ENCODE results near the gene TAF1D.
A peak's percentile ranks its signal among the peaks of the same experiment; 100 is the strongest.
"Not testable (repeated sequence)": the region's sequence is repeated elsewhere in the genome, so short reads cannot be mapped to it uniquely, and the experiment has no call there.

Gene TAF1D

GRCh38 chr11:93741094-93741881 lies at the start of gene TAF1D, which contains the start of gene C11orf54:
TSS of gene TAF1D (minus strand) at chr11:93741495. CDS start at chr11:93739304, 2,191 bp downstream.
TSS of gene C11orf54 (plus strand) at chr11:93741672. CDS start at chr11:93747394, 5,722 bp downstream.
- H3K4me1 ChIP-seq (ENCODE audit: control insufficient read depth, insufficient read depth, low read length) = peaks cover 14% of the 10 kb centered on the region
- H3K9me3 ChIP-seq (ENCODE audit: control insufficient read depth, insufficient read depth, low read length) = no peaks in the 10 kb centered on the region
- H3K9ac ChIP-seq (ENCODE audit: low read depth, low read length) = peak within 1 kb of the TSS; percentile 97
- H3K27me3 ChIP-seq (ENCODE audit: control insufficient read depth, insufficient read depth, low read length) = no peaks in the 10 kb centered on the region
- H3K36me3 ChIP-seq (ENCODE audit: control insufficient read depth, insufficient read depth, low read length) = peaks cover 27% of the 10 kb centered on the region
- H3K4me3 ChIP-seq (ENCODE audit: low read depth, low read length) = peak within 1 kb of the TSS; percentile 88

GRCh38 chr11:93784935-93785360 lies 43.7 kb upstream of the TAF1D start:
- no peaks in the 10 kb centered on the region for H3K27me3 ChIP-seq (ENCODE audit: control insufficient read depth, insufficient read depth, low read length)
- peaks cover 5% of the 10 kb centered on the region for H3K36me3 ChIP-seq (ENCODE audit: control insufficient read depth, insufficient read depth, low read length)
- H3K9ac ChIP-seq (ENCODE audit: low read depth, low read length) = peak overlapping the region; percentile 97
- peak overlapping the region; percentile 93 for H3K4me3 ChIP-seq (ENCODE audit: low read depth, low read length)
- no peaks in the 10 kb centered on the region for H3K9me3 ChIP-seq (ENCODE audit: control insufficient read depth, insufficient read depth, low read length)
- H3K4me1 ChIP-seq (ENCODE audit: control insufficient read depth, insufficient read depth, low read length) = peaks cover 2% of the 10 kb centered on the region

GRCh38 chr11:93784145-93784934 lies 43.0 kb upstream of the TAF1D start, which contains the start of gene MED17:
TSS of gene MED17 (plus strand) at chr11:93784282. CDS start at chr11:93784514, 232 bp downstream.
- Histone ChIP-seq H3K9me3 (ENCODE audit: control insufficient read depth, insufficient read depth, low read length) (no peaks in the 10 kb centered on the region), H3K9ac (ENCODE audit: low read depth, low read length) (peak within 1 kb of the TSS; percentile 97), H3K36me3 (ENCODE audit: control insufficient read depth, insufficient read depth, low read length) (peaks cover 5% of the 10 kb centered on the region), H3K4me3 (ENCODE audit: low read depth, low read length) (peak within 1 kb of the TSS; percentile 93), H3K27me3 (ENCODE audit: control insufficient read depth, insufficient read depth, low read length) (no peaks in the 10 kb centered on the region), H3K4me1 (ENCODE audit: control insufficient read depth, insufficient read depth, low read length) (peaks cover 2% of the 10 kb centered on the region)

- Histone ChIP-seq H3K4me1 (ENCODE audit: control insufficient read depth, insufficient read depth, low read length) (peaks cover 2% of the 10 kb centered on the region), H3K36me3 (ENCODE audit: control insufficient read depth, insufficient read depth, low read length) (peaks cover under 1% of the 10 kb centered on the region), H3K9me3 (ENCODE audit: control insufficient read depth, insufficient read depth, low read length) (no peaks in the 10 kb centered on the region), H3K9ac (ENCODE audit: low read depth, low read length) (peak overlapping the region; percentile 66), H3K4me3 (ENCODE audit: low read depth, low read length) (peak overlapping the region; percentile 93), H3K27me3 (ENCODE audit: control insufficient read depth, insufficient read depth, low read length) (no peaks in the 10 kb centered on the region)
These were observed 42.5 kb upstream of the TAF1D start for GRCh38 chr11:93783765-93784144.

- H3K36me3 ChIP-seq (ENCODE audit: control insufficient read depth, insufficient read depth, low read length) = no peaks in the 10 kb centered on the region
- H3K27me3 ChIP-seq (ENCODE audit: control insufficient read depth, insufficient read depth, low read length) = no peaks in the 10 kb centered on the region
- H3K9me3 ChIP-seq (ENCODE audit: control insufficient read depth, insufficient read depth, low read length) = no peaks in the 10 kb centered on the region
- H3K4me3 ChIP-seq (ENCODE audit: low read depth, low read length) = peak overlapping the region; percentile 93
- H3K9ac ChIP-seq (ENCODE audit: low read depth, low read length) = no peak overlapping the region
- H3K4me1 ChIP-seq (ENCODE audit: control insufficient read depth, insufficient read depth, low read length) = peaks cover 2% of the 10 kb centered on the region
These were observed 42.1 kb upstream of the TAF1D start for GRCh38 chr11:93783362-93783761.

GRCh38 chr11:93775289-93775688 lies 34.0 kb upstream of the TAF1D start:
- no peaks in the 10 kb centered on the region for H3K27me3 ChIP-seq (ENCODE audit: control insufficient read depth, insufficient read depth, low read length)
- H3K36me3 ChIP-seq (ENCODE audit: control insufficient read depth, insufficient read depth, low read length) = no peaks in the 10 kb centered on the region
- no peak overlapping the region for H3K9ac ChIP-seq (ENCODE audit: low read depth, low read length)
- H3K4me1 ChIP-seq (ENCODE audit: control insufficient read depth, insufficient read depth, low read length) = no peaks in the 10 kb centered on the region
- H3K9me3 ChIP-seq (ENCODE audit: control insufficient read depth, insufficient read depth, low read length) = no peaks in the 10 kb centered on the region
- H3K4me3 ChIP-seq (ENCODE audit: low read depth, low read length) = no peak overlapping the region

- not testable (repeated sequence) for H3K9me3 ChIP-seq (ENCODE audit: control insufficient read depth, insufficient read depth, low read length); H3K36me3 ChIP-seq (ENCODE audit: control insufficient read depth, insufficient read depth, low read length); H3K4me1 ChIP-seq (ENCODE audit: control insufficient read depth, insufficient read depth, low read length); H3K4me3 ChIP-seq (ENCODE audit: low read depth, low read length); H3K27me3 ChIP-seq (ENCODE audit: control insufficient read depth, insufficient read depth, low read length); H3K9ac ChIP-seq (ENCODE audit: low read depth, low read length)
These were observed 33.3 kb upstream of the TAF1D start for GRCh38 chr11:93774560-93774959.

GRCh38 chr11:93773601-93774200 lies 32.4 kb upstream of the TAF1D start:
- H3K9me3 ChIP-seq (ENCODE audit: control insufficient read depth, insufficient read depth, low read length) = no peaks in the 10 kb centered on the region
- H3K9ac ChIP-seq (ENCODE audit: low read depth, low read length) = no peak overlapping the region
- no peak overlapping the region for H3K4me3 ChIP-seq (ENCODE audit: low read depth, low read length)
- no peaks in the 10 kb centered on the region for H3K27me3 ChIP-seq (ENCODE audit: control insufficient read depth, insufficient read depth, low read length)
- no peaks in the 10 kb centered on the region for H3K36me3 ChIP-seq (ENCODE audit: control insufficient read depth, insufficient read depth, low read length)
- H3K4me1 ChIP-seq (ENCODE audit: control insufficient read depth, insufficient read depth, low read length) = no peaks in the 10 kb centered on the region

- Histone ChIP-seq H3K27me3 (ENCODE audit: control insufficient read depth, insufficient read depth, low read length) (no peaks in the 10 kb centered on the region), H3K4me3 (ENCODE audit: low read depth, low read length) (no peak overlapping the region), H3K9me3 (ENCODE audit: control insufficient read depth, insufficient read depth, low read length) (no peaks in the 10 kb centered on the region), H3K36me3 (ENCODE audit: control insufficient read depth, insufficient read depth, low read length) (no peaks in the 10 kb centered on the region), H3K9ac (ENCODE audit: low read depth, low read length) (no peak overlapping the region), H3K4me1 (ENCODE audit: control insufficient read depth, insufficient read depth, low read length) (no peaks in the 10 kb centered on the region)
These were observed 31.8 kb upstream of the TAF1D start for GRCh38 chr11:93773045-93773477.

GRCh38 chr11:93772123-93772522 lies 30.8 kb upstream of the TAF1D start:
- no peaks in the 10 kb centered on the region for H3K36me3 ChIP-seq (ENCODE audit: control insufficient read depth, insufficient read depth, low read length)
- H3K4me1 ChIP-seq (ENCODE audit: control insufficient read depth, insufficient read depth, low read length) = no peaks in the 10 kb centered on the region
- H3K9ac ChIP-seq (ENCODE audit: low read depth, low read length) = no peak overlapping the region
- H3K27me3 ChIP-seq (ENCODE audit: control insufficient read depth, insufficient read depth, low read length) = no peaks in the 10 kb centered on the region
- H3K9me3 ChIP-seq (ENCODE audit: control insufficient read depth, insufficient read depth, low read length) = no peaks in the 10 kb centered on the region
- no peak overlapping the region for H3K4me3 ChIP-seq (ENCODE audit: low read depth, low read length)

GRCh38 chr11:93770160-93770559 lies 28.9 kb upstream of the TAF1D start:
- Histone ChIP-seq H3K4me1 (ENCODE audit: control insufficient read depth, insufficient read depth, low read length) (no peaks in the 10 kb centered on the region), H3K27me3 (ENCODE audit: control insufficient read depth, insufficient read depth, low read length) (no peaks in the 10 kb centered on the region), H3K36me3 (ENCODE audit: control insufficient read depth, insufficient read depth, low read length) (no peaks in the 10 kb centered on the region), H3K9me3 (ENCODE audit: control insufficient read depth, insufficient read depth, low read length) (no peaks in the 10 kb centered on the region), H3K9ac (ENCODE audit: low read depth, low read length) (no peak overlapping the region), H3K4me3 (ENCODE audit: low read depth, low read length) (no peak overlapping the region)
